Measurements from ENCODE around the gene TAGLN2. TPM values are rescaled to one million over a fixed set of nuclear protein-coding genes. Genes with fewer than 3 reads are reported as not detected.

TAGLN2 gene
- total RNA-seq = 276 and 348 TPM in 2 replicates

- DNase-seq = peak; percentile 94
Observed at GRCh38 chr1:159924791-159925718, at the start of gene TAGLN2. TAGLN2 (minus strand) TSS chr1:159925507; CDS start chr1:159920509, 4,998 bp downstream.

- no peak for DNase-seq
Observed at GRCh38 chr1:159974350-159974965, 49.2 kb upstream of the TAGLN2 start.

- no peak for DNase-seq
Observed at GRCh38 chr1:159973350-159973940, 48.1 kb upstream of the TAGLN2 start.

- no peak for DNase-seq
Observed at GRCh38 chr1:159972443-159973205, 47.3 kb upstream of the TAGLN2 start.

GRCh38 chr1:159970932-159971342 is 45.6 kb upstream of the TAGLN2 start:
- DNase-seq = no peak

- DNase-seq = no peak
Observed at GRCh38 chr1:159968901-159969300, 43.6 kb upstream of the TAGLN2 start.

GRCh38 chr1:159965263-159965662 is 40.0 kb upstream of the TAGLN2 start:
- no peak for DNase-seq

GRCh38 chr1:159964144-159964543 is 38.8 kb upstream of the TAGLN2 start:
- DNase-seq = no peak

GRCh38 chr1:159962176-159962575 is 36.9 kb upstream of the TAGLN2 start:
- DNase-seq = no peak

GRCh38 chr1:159961636-159962035 is 36.3 kb upstream of the TAGLN2 start:
- no peak for DNase-seq

GRCh38 chr1:159960721-159961381 is 35.5 kb upstream of the TAGLN2 start:
- no peak for DNase-seq

- no peak for DNase-seq
Observed at GRCh38 chr1:159959451-159959850, 34.1 kb upstream of the TAGLN2 start.

GRCh38 chr1:159958719-159959380 is 33.5 kb upstream of the TAGLN2 start:
- DNase-seq = no peak

GRCh38 chr1:159957824-159958268 is 32.5 kb upstream of the TAGLN2 start:
- DNase-seq = no peak

GRCh38 chr1:159955456-159955855 is 30.1 kb upstream of the TAGLN2 start:
- no peak for DNase-seq

- no peak for DNase-seq
Observed at GRCh38 chr1:159953536-159954515, 28.5 kb upstream of the TAGLN2 start, which contains the start of gene SLAMF9. SLAMF9 (minus strand) TSS chr1:159954237; CDS start chr1:159954137, 100 bp downstream.

- no peak for DNase-seq
Observed at GRCh38 chr1:159952932-159953331, 27.6 kb upstream of the TAGLN2 start.

- no peak for DNase-seq
Observed at GRCh38 chr1:159951551-159951950, 26.2 kb upstream of the TAGLN2 start.

GRCh38 chr1:159951016-159951415 is 25.7 kb upstream of the TAGLN2 start:
- DNase-seq = no peak

GRCh38 chr1:159949981-159950381 is 24.7 kb upstream of the TAGLN2 start:
- DNase-seq = no peak

All from dermis blood vessel endothelial cell (primary cell).